GM19463 (cell line): Measurements from ENCODE around the gene SLC38A10.

Source experiments
- ATAC-seq: cut with Tn5 transposase; IDR thresholded peaks from one replicate; pipeline ENCODE4 v1.9.1; 2021; ENCODE audit warnings: mild to moderate bottlenecking, moderate library complexity; ENCODE audit not compliant: unreplicated experiment

SLC38A10 gene

GRCh38 chr17:81299846-81300585 lies 4.9 kb upstream of the SLC38A10 start:
- no peak for ATAC-seq

- ATAC-seq, result no peak
These were observed 4.1 kb upstream of the SLC38A10 start for GRCh38 chr17:81298991-81299738.

- ATAC-seq, result no peak
These were observed 3.4 kb upstream of the SLC38A10 start for GRCh38 chr17:81298325-81298990.

- peak; percentile 15 for ATAC-seq
These were observed 722 bp upstream of the SLC38A10 start for GRCh38 chr17:81295676-81296381.

GRCh38 chr17:81294512-81295030 lies 536 bp downstream of the SLC38A10 start:
- ATAC-seq, result no peak

- no peak for ATAC-seq
These were observed 2.7 kb downstream of the SLC38A10 start for GRCh38 chr17:81292450-81292849.

GRCh38 chr17:81291662-81292061 lies 3.4 kb downstream of the SLC38A10 start:
- no peak for ATAC-seq

- no peak for ATAC-seq
These were observed 4.9 kb downstream of the SLC38A10 start for GRCh38 chr17:81290230-81290629.

- no peak for ATAC-seq
These were observed 5.5 kb downstream of the SLC38A10 start for GRCh38 chr17:81289627-81290026.

- no peak for ATAC-seq
These were observed 6.4 kb downstream of the SLC38A10 start for GRCh38 chr17:81288715-81289114.

GRCh38 chr17:81287741-81288430 lies 7.2 kb downstream of the SLC38A10 start:
- no peak for ATAC-seq

GRCh38 chr17:81287152-81287551 lies 8.0 kb downstream of the SLC38A10 start:
- ATAC-seq, result no peak

GRCh38 chr17:81286491-81287145 lies 8.5 kb downstream of the SLC38A10 start:
- ATAC-seq, result no peak

- ATAC-seq, result no peak
These were observed 9.2 kb downstream of the SLC38A10 start for GRCh38 chr17:81285894-81286293.

- no peak for ATAC-seq
These were observed 9.8 kb downstream of the SLC38A10 start for GRCh38 chr17:81285179-81285878.

GRCh38 chr17:81282876-81283275 lies 12.2 kb downstream of the SLC38A10 start:
- no peak for ATAC-seq

- no peak for ATAC-seq
These were observed 13.0 kb downstream of the SLC38A10 start for GRCh38 chr17:81282141-81282540.

GRCh38 chr17:81280571-81280970 lies 14.5 kb downstream of the SLC38A10 start:
- no peak for ATAC-seq
